GM19193 (cell line): ENCODE data around the gene SATB2.

Experiments used
- POLR2A ChIP-seq: IDR thresholded peaks from 4 replicates; pipeline ENCODE4 v1.6.1; 2011; ENCODE audit not compliant: insufficient read depth, insufficient read length; ENCODE audit errors: extremely low read depth

SATB2 gene

DNA sequence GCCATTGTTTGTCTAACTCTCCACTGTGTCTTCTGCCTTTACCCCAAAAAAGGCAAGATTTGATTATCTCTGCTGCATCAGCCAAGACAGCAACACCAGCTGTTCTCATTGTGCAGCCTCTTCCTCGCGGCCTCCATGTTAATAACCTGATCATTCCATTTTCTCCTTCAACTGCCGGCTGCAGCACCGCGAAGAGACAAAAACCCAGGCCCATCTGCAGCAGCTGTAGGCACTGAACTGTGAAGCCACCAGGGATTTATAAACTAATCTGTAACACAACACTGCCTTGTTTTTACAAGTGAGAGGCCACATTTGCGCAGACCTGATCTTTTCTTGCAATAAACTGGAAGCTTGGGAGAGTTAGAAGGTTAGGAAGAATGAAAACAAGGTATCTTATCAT is 147.8 kb downstream of the SATB2 start:
- TF ChIP-seq POLR2A: no peak

DNA sequence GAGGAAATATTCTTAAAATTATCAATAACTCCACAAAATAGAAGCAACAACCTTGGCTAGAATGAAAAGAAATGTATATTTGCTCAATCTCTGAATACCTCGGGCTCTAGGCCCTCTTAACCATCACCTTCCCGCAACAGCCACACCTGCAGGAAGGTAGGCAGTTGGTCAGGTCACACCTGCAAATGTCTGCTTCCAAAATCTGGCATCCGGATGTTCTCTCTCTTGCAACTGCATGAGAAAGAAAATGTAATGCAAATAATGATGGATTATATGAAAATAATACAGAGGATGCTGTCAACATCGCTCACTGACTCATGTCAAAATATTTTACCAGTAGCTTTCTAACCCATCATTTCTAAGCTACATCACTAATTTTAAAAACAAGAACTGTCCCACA is 148.3 kb downstream of the SATB2 start:
- no peak for TF ChIP-seq POLR2A

DNA sequence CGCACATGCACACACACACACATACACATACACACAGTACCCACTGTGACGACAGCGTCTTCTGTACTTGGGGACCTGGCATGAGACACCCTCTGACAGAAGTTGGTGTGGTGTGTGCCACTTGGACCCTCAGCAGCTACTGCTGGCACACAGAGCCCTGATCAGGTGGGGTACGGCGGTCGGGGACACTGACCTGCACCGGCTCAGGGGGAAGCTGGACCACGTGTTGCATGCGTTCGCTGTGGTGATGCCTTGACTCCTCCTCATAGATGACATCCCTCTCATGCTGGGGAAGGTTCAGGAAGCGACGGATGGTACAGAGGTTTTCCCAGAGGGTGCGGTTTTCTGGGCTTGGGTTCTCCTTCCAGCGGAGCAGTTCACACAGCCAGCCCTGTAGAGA is 149.2 kb downstream of the SATB2 start:
- TF ChIP-seq POLR2A: no peak

GRCh38 chr2:199307461-199307860 is 150.3 kb downstream of the SATB2 start:
- TF ChIP-seq POLR2A: no peak

DNA sequence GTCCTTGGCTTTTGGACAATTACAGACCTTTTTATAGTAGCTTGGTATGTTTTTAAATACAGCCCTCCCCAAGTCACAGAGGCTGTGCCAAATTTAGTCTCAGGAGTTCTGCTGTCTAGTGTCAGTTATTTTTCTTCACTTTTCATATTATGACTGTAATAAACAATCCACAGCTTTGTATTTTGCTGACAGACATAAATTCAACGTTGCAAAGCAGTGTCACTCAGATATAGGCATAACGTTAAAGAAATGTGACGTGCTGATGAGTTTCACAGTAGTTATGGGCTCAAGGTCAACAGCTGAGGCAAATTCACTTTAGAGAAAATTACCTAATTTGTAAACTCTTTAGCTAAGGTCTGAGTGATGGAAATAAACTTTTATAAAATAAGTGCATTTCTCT is 151.6 kb downstream of the SATB2 start:
- TF ChIP-seq POLR2A: no peak

DNA sequence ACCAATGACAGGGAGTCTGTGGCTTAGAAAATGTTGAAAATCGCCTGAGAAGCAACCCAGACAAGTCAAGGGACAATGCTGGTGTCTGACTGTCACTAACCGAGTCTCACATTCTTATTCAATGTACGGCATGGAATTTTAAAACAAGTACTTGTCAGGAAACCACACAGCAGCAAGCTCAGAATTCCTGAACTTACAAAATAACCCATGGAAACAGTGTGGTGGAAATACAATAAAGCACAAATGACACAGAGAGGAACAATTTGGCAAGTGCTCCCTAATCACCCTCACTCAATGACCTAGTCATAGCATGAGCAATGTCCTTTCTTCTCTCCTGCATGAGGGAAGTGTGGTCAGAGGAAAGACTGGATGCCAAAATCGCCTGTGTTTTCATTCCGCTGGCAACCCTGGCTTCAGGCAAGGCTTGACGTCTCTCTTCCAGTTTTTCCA is 154.0 kb downstream of the SATB2 start:
- no peak for TF ChIP-seq POLR2A

DNA sequence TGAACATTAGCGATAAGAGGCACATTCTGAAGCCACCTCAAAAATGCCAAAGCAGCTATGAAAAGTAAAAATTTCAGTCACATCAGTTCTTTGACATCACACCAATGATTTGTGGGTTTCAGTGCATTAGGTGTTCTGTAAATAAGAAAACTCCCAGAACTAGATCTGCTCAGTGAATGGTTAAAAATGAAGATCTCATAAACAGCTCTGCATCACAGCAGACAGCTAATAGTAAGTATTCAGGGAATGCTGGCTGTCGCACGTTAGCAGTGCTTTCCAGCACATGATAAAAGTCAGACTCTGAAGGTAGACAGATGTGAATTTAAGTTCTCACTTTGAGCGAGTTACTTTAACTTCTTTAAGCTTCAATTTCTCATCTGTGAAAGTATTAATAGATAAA is 154.9 kb downstream of the SATB2 start:
- TF ChIP-seq POLR2A: no peak

- no peak for TF ChIP-seq POLR2A
Observed at GRCh38 chr2:199288424-199288823, 169.3 kb downstream of the SATB2 start.

DNA sequence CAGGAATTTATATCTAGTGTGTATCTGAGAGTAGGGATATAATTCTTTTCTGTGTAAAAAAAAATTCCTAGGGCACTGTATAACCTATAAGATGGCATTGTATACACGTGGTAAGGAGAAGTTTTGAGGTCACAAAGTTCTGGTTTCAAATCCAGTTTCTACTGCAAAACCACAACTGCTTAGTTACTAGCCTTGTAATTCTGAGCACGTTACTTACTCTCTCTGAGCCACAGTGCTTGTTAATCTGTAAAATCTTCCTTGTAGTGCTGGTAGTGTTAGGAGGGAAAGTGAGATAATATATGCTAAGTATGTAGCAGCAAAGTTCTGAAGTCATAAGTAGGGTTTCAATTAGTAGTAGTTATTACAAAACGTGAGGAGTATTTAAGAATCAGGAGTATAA is 175.4 kb downstream of the SATB2 start:
- no peak for TF ChIP-seq POLR2A

DNA sequence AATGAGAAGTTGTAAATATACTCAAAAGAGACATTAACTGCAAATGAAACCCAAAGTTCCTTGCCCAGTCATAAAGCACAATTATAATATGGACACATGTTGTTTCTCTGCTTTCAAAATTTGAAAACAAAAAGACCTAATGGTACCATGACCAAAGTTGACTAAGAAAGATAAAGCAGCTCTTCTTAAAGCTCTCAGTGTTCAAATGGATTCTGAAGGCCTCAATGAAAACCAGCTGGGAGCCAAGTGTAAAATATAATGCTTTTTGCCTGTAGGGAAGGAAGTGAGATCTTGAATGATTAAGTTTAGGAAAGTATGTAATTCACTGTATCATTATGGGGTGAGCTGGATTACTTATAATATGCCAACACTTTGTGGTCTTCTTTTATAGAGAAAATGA is 178.6 kb downstream of the SATB2 start:
- no peak for TF ChIP-seq POLR2A

DNA sequence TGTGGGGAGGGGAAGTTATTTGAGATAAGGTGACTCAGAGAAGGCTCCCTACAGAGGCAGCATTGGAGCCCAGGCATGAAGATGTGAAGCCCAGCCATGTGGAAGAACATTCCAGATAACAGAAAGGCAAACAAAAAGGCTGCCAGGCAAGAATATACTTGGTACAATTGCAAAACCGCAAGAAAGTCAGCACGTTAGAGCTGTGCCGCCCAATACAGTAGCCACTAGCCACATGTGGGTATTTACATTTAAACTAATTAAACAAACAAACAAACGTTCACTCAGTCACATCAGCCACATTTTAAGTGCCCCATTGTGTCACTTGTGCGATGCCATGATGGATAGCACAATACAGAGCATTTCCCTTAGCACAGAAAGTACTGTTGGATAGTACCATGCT is 179.6 kb downstream of the SATB2 start:
- TF ChIP-seq POLR2A: no peak

GRCh38 chr2:199273042-199273511 is 184.7 kb downstream of the SATB2 start:
- no peak for TF ChIP-seq POLR2A

GRCh38 chr2:199261936-199262335 is 195.8 kb downstream of the SATB2 start:
- no peak for TF ChIP-seq POLR2A

GRCh38 chr2:199261239-199261638 is 196.5 kb downstream of the SATB2 start:
- TF ChIP-seq POLR2A: no peak

DNA sequence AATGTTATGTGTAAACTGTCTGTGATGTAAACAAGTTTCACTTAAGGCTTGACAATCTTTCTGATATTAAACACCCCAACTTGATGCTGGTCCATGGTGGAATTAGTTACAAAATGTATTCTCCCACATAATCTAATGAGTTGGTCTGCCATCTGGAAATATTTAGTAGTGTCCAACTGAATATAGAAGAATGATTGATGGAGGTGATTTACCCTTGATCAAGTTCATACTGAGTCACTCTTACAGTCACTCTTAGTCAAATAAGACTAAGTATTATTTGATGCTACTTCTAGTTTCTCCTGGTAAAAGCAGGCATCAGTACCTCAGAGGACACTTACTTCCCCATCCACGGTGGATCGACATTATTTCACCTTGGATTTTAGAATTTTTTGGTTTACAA is 198.1 kb downstream of the SATB2 start:
- TF ChIP-seq POLR2A: no peak

DNA sequence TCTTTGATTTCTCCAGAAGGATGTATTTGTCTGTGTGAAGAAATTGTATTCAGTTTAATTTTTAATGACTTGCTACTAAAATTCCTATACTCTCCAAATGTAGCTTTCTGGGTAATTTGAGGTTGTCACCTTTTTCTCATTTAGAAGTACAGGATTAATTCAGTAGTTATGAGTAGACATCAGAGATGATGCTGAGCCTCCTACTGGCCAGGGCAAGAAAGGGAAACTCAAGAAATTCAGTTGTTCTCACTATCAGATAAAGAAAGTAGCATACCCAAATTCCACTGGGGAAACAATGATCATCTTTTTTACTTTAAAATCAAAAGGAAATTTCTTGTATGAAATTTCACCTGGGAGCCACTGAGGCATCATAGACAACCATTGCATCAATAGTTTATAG is 199.4 kb downstream of the SATB2 start:
- TF ChIP-seq POLR2A: no peak

DNA sequence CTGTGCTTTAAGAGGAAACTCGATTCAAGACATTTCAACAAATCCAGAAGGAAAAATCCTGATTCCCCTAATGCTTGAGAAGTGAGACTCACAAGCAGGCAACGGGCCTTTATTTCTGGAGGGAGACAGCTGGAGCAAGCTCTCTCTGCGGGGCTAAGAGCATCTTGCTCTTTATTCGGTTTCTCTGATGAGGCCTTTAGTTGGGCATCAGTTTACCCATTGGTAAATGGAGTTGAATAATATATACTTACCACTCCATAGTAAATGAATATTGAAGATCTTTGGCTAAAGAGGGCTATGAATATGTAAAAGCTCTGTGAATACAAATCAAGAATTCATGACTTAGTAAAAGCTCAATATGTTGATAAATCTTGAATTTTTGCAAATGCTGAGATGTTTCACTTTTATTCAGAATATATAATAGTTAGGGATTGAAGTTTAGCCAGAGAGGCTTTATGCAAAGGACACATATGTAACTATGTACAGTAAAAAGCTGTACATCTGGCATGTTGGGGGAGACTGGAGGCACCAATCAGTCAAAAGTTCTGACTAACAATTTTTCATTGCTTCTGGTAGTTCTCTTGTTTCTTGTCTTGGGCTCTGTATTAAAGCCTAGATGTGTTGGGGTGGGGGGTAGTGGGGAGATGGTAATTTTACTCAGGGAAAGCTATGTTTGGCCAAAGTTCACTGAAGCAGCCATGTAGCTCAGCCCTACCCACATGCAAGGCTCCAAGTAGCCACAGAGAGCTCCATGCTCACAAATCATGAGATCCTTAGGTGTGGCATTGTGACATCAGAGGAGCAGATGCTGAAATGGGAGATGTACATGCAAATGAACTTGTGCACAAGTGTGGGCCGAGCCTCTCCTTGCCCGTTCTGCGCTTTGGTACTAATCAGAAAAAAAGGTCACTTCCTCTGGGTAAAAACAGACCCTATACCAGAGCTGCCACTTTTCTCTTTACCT is 200.2 kb downstream of the SATB2 start:
- TF ChIP-seq POLR2A: no peak

DNA sequence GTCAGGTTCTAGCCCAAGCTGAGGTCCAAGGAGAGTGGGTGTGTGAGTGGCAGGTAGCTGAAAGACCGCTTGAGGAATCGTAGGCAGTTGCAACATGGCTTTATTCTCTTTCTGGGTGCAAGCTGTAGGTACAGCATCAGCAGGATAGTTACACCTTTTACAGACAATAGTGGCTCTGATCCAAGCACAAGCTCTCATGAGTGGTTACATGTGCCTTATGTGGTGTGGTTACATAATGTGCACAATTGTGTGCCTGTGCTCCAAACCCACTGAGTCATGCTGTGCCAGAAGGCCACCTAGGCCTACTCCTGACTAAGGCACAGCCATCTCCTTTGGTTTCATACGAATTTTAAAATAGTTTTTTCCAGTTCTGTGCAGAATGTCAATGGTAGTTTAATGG is 227.6 kb downstream of the SATB2 start:
- TF ChIP-seq POLR2A: no peak
